Liver (tissue), 3 donors: Measurements from ENCODE around the gene STN1.

Source experiments
- CTCF ChIP-seq: fragments of 150-350 bp; IDR thresholded peaks from 2 replicates; pipeline ENCODE4 v1.5.1; 2017; ENCODE audit warnings: improper control_type of control experiment, low read depth, low read length; ENCODE audit not compliant: missing input control
- EGR1 ChIP-seq, 2 donors: IDR thresholded peaks; 2 replicates each; pipeline ENCODE4 v1.6.1; 2016 to 2018; ENCODE audit warnings: antibody characterized with exemption in 2 of 2, low read depth in 2 of 2
- FOXA1 ChIP-seq: IDR thresholded peaks from 2 replicates; pipeline ENCODE4 v1.6.1; 2016; ENCODE audit warnings: antibody characterized with exemption
- GABPA ChIP-seq, 2 donors: IDR thresholded peaks in 1 of 2; conservative IDR thresholded peaks in 1 of 2; 2 replicates each; pipeline ENCODE4 v1.6.1; 2016; ENCODE audit warnings: antibody characterized with exemption in 2 of 2, mild to moderate bottlenecking in 1 of 2, moderate library complexity in 1 of 2
- JUND ChIP-seq, 2 donors: IDR thresholded peaks; 2 replicates each; pipeline ENCODE4 v1.6.1; 2016; ENCODE audit warnings: antibody characterized with exemption in 2 of 2
- MAX ChIP-seq: IDR thresholded peaks from 2 replicates; pipeline ENCODE4 v1.6.1; 2016; ENCODE audit warnings: antibody characterized with exemption
- RAD21 ChIP-seq, 2 donors: IDR thresholded peaks; 2 replicates each; pipeline ENCODE4 v1.6.1; 2016; ENCODE audit warnings: antibody characterized with exemption in 2 of 2, mild to moderate bottlenecking in 2 of 2
- RXRA ChIP-seq, 2 donors: IDR thresholded peaks; 2 replicates each; pipeline ENCODE4 v1.6.1; 2017 to 2018; ENCODE audit warnings: antibody characterized with exemption in 2 of 2, mild to moderate bottlenecking in 1 of 2
- SP1 ChIP-seq: IDR thresholded peaks from 2 replicates; pipeline ENCODE4 v1.6.1; 2018; ENCODE audit warnings: antibody characterized with exemption, mild to moderate bottlenecking
- TAF1 ChIP-seq: conservative IDR thresholded peaks from 2 replicates; pipeline ENCODE4 v1.6.1; 2016; ENCODE audit warnings: antibody characterized with exemption, mild to moderate bottlenecking
- YY1 ChIP-seq: IDR thresholded peaks from 2 replicates; pipeline ENCODE4 v1.6.1; 2016; ENCODE audit warnings: antibody characterized with exemption, mild to moderate bottlenecking
- ZBTB33 ChIP-seq: IDR thresholded peaks from 2 replicates; pipeline ENCODE4 v1.6.1; 2016; ENCODE audit warnings: antibody characterized with exemption
- TF ChIP-seq, protein P1 (sequence below): IDR thresholded peaks from 2 replicates; pipeline ENCODE4 v1.6.1; 2016; ENCODE audit warnings: antibody characterized with exemption, mild to moderate bottlenecking
- TF ChIP-seq, protein P2 (sequence below): IDR thresholded peaks from 2 replicates; pipeline ENCODE4 v1.6.1; 2016; ENCODE audit warnings: antibody characterized with exemption
- donor health status: healthy.
- donor health status: healthy.

- TF ChIP-seq GABPA (IDR thresholded peaks at IDR 0.05 in 1 of 2, conservative IDR thresholded peaks at IDR 0.05 in 1 of 2) (no peak), CTCF (no peak), MAX (no peak), EGR1 (IDR thresholded peaks at IDR 0.05; ENCODE audit: low read depth in 2 of 2) (no peak), RAD21 (IDR thresholded peaks at IDR 0.05) (no peak), TAF1 (no peak), FOXA1 (no peak), YY1 (no peak), SP1 (no peak), JUND (IDR thresholded peaks at IDR 0.05) (no peak), ZBTB33 (no peak), RXRA (IDR thresholded peaks at IDR 0.05) (no peak)
- TF ChIP-seq, protein P1, sequence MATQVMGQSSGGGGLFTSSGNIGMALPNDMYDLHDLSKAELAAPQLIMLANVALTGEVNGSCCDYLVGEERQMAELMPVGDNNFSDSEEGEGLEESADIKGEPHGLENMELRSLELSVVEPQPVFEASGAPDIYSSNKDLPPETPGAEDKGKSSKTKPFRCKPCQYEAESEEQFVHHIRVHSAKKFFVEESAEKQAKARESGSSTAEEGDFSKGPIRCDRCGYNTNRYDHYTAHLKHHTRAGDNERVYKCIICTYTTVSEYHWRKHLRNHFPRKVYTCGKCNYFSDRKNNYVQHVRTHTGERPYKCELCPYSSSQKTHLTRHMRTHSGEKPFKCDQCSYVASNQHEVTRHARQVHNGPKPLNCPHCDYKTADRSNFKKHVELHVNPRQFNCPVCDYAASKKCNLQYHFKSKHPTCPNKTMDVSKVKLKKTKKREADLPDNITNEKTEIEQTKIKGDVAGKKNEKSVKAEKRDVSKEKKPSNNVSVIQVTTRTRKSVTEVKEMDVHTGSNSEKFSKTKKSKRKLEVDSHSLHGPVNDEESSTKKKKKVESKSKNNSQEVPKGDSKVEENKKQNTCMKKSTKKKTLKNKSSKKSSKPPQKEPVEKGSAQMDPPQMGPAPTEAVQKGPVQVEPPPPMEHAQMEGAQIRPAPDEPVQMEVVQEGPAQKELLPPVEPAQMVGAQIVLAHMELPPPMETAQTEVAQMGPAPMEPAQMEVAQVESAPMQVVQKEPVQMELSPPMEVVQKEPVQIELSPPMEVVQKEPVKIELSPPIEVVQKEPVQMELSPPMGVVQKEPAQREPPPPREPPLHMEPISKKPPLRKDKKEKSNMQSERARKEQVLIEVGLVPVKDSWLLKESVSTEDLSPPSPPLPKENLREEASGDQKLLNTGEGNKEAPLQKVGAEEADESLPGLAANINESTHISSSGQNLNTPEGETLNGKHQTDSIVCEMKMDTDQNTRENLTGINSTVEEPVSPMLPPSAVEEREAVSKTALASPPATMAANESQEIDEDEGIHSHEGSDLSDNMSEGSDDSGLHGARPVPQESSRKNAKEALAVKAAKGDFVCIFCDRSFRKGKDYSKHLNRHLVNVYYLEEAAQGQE: no peak
- TF ChIP-seq, protein P2, sequence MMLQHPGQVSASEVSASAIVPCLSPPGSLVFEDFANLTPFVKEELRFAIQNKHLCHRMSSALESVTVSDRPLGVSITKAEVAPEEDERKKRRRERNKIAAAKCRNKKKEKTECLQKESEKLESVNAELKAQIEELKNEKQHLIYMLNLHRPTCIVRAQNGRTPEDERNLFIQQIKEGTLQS: no peak
Observed at GRCh38 chr10:103923502-103923901, 5.5 kb upstream of the STN1 start.
